ENCODE measurements around the gene LRMDA. TPM values are rescaled to one million over a fixed set of nuclear protein-coding genes. Genes with fewer than 3 reads are reported as not detected.
A peak's percentile ranks its signal among the peaks of the same experiment; 100 is the strongest.

LRMDA gene
- total RNA-seq, 1 experiment from 2014 or later, result 1.2 TPM

- Histone ChIP-seq H3K4me3 (ENCODE audit: low read length) (no peak overlapping the region), H2AFZ (ENCODE audit: low read length) (no peak overlapping the region), H3K9me2 (replicated peaks; ENCODE audit: low read length) (0 out of 2 replicates have a peak, but pooled peaks cover 4% of the 10 kb centered on the region), H3F3A (ENCODE audit: low read length, unreplicated experiment) (no peaks in the 10 kb centered on the region), H3K9me3 (ENCODE audit: low read length) (no peaks in the 10 kb centered on the region), H3K9ac (ENCODE audit: low read length) (no peak overlapping the region), H3K36me3 (ENCODE audit: low read depth, low read length) (no peaks in the 10 kb centered on the region), H3K27ac (ENCODE audit: low read length) (no peak overlapping the region), H3K4me2 (ENCODE audit: low read length) (no peak overlapping the region), H4K20me1 (ENCODE audit: low read length) (no peaks in the 10 kb centered on the region), H3K4me1 (ENCODE audit: insufficient read depth, low read length) (no peaks in the 10 kb centered on the region), H3K79me2 (ENCODE audit: low read length) (no peaks in the 10 kb centered on the region), H3K27me3 (ENCODE audit: low read length) (peaks cover 96% of the 10 kb centered on the region)
- no TSS peak for BruUV-seq (replicated peaks)
- TF ChIP-seq EZH2phosphoT487 (IDR thresholded peaks at IDR 0.05; ENCODE audit: borderline replicate concordance, low read length), result no peak
- no peak for TF ChIP-seq CTCF (conservative IDR thresholded peaks at IDR 0.05; ENCODE audit: low read depth, low read length)
- ChIA-PET POLR2A (ENCODE audit: unreplicated experiment) (no interaction called here), CTCF (no interaction called here)
- DNase-seq (no peak), ATAC-seq (no peak)
- intact Hi-C loops (cut with micrococcal nuclease), result no loop called here
These were observed 567.6 kb downstream of the LRMDA start for GRCh38 chr10:75999001-75999400.

- TF ChIP-seq CTCF (conservative IDR thresholded peaks at IDR 0.05; ENCODE audit: low read depth, low read length) (no peak), EZH2 (IDR thresholded peaks at IDR 0.05; ENCODE audit: low read length, unreplicated experiment) (peak; percentile 92), EZH2phosphoT487 (IDR thresholded peaks at IDR 0.05; ENCODE audit: borderline replicate concordance, low read length) (0 out of 2 replicates have a peak, but pooled peaks have one; percentile 14)
- ATAC-seq (no peak), DNase-seq (no peak)
- Histone ChIP-seq H3K79me2 (ENCODE audit: low read length) (no peaks in the 10 kb centered on the region), H3K9me2 (replicated peaks; ENCODE audit: low read length) (0 out of 2 replicates have a peak, but pooled peaks cover 4% of the 10 kb centered on the region), H3K27me3 (ENCODE audit: low read length) (peaks cover 94% of the 10 kb centered on the region), H3K4me1 (ENCODE audit: insufficient read depth, low read length) (no peaks in the 10 kb centered on the region), H3K36me3 (ENCODE audit: low read depth, low read length) (no peaks in the 10 kb centered on the region), H3K4me2 (ENCODE audit: low read length) (no peak overlapping the region), H3K4me3 (ENCODE audit: low read length) (no peak overlapping the region), H3K27ac (ENCODE audit: low read length) (no peak overlapping the region), H4K20me1 (ENCODE audit: low read length) (no peaks in the 10 kb centered on the region), H2AFZ (ENCODE audit: low read length) (no peak overlapping the region), H3F3A (ENCODE audit: low read length, unreplicated experiment) (no peaks in the 10 kb centered on the region), H3K9ac (ENCODE audit: low read length) (no peak overlapping the region), H3K9me3 (ENCODE audit: low read length) (no peaks in the 10 kb centered on the region)
- no TSS peak for BruUV-seq (replicated peaks)
- ChIA-PET CTCF (no interaction called here), POLR2A (ENCODE audit: unreplicated experiment) (no interaction called here)
- intact Hi-C loops (cut with micrococcal nuclease), result no loop called here
These were observed 568.2 kb downstream of the LRMDA start for GRCh38 chr10:75999515-76000209.

- H3F3A ChIP-seq (ENCODE audit: low read length, unreplicated experiment), result no peaks in the 10 kb centered on the region
- no peak overlapping the region for H3K4me3 ChIP-seq (ENCODE audit: low read length)
- no TSS peak for BruUV-seq (replicated peaks)
- H3K9me3 ChIP-seq (ENCODE audit: low read length), result no peaks in the 10 kb centered on the region
- H3K27me3 ChIP-seq (ENCODE audit: low read length), result peaks cover 91% of the 10 kb centered on the region
- H3K36me3 ChIP-seq (ENCODE audit: low read depth, low read length), result no peaks in the 10 kb centered on the region
- DNase-seq (no peak), ATAC-seq (no peak)
- POLR2A ChIA-PET (ENCODE audit: unreplicated experiment), result no interaction called here
- no peak overlapping the region for H2AFZ ChIP-seq (ENCODE audit: low read length)
- no peak overlapping the region for H3K9ac ChIP-seq (ENCODE audit: low read length)
- TF ChIP-seq EZH2phosphoT487 (IDR thresholded peaks at IDR 0.05; ENCODE audit: borderline replicate concordance, low read length), result no peak
- no peak for TF ChIP-seq CTCF (conservative IDR thresholded peaks at IDR 0.05; ENCODE audit: low read depth, low read length)
- TF ChIP-seq EZH2 (IDR thresholded peaks at IDR 0.05; ENCODE audit: low read length, unreplicated experiment), result no peak
- H3K4me2 ChIP-seq (ENCODE audit: low read length), result no peak overlapping the region
- CTCF ChIA-PET, result no interaction called here
- H3K9me2 ChIP-seq (replicated peaks; ENCODE audit: low read length), result no peaks in the 10 kb centered on the region
- no peaks in the 10 kb centered on the region for H3K4me1 ChIP-seq (ENCODE audit: insufficient read depth, low read length)
- no peaks in the 10 kb centered on the region for H3K79me2 ChIP-seq (ENCODE audit: low read length)
- no peak overlapping the region for H3K27ac ChIP-seq (ENCODE audit: low read length)
- H4K20me1 ChIP-seq (ENCODE audit: low read length), result no peaks in the 10 kb centered on the region
- intact Hi-C loops (cut with micrococcal nuclease), result no loop called here
These were observed 569.1 kb downstream of the LRMDA start for GRCh38 chr10:76000550-76000949.
